ENCODE measurements around the gene DTX4. TPM values are rescaled to one million over a fixed set of nuclear protein-coding genes. Genes with fewer than 3 reads are reported as not detected.

The DTX4 gene
- total and polyA plus RNA-seq, 7 experiments from 2014 or later = 0.22 to 3.9 (median 1.1) TPM

GRCh38 chr11:59174664-59175033 lies 2.7 kb downstream of the DTX4 start:
- Histone ChIP-seq H3K4me1 (ENCODE audit: control insufficient read depth in 2 of 2, insufficient read depth in 2 of 2, low read length in 2 of 2) (peaks cover 4 to 7% of the 10 kb centered on the region in 2 donors), H3K9me3 (ENCODE audit: control insufficient read depth in 2 of 3, low read length in 3 of 3) (no peaks in the 10 kb centered on the region), H3K27me3 (ENCODE audit: control insufficient read depth in 2 of 2, insufficient read depth in 2 of 2, low read length in 2 of 2) (no peaks in the 10 kb centered on the region), H3K36me3 (ENCODE audit: control insufficient read depth in 2 of 3, insufficient read depth in 3 of 3, low read length in 3 of 3) (no peaks in the 10 kb centered on the region), H3K27ac (ENCODE audit: low read depth, low read length) (no peak overlapping the region), H3K4me3 (ENCODE audit: low read length) (no peak overlapping the region)
- ChIA-PET POLR2A (no interaction called here), CTCF (interaction anchor here (4.2 kb wide), 1 partner anchor 12 kb away, joined by 16 read pairs; no protein-coding TSS in a partner anchor)
- Mint-ChIP-seq H3K4me3 (peak overlapping the region in 2 of 10 donors; percentile 11 to 21), H3K4me1 (peaks cover 0 to 16% (median 10%) of the 10 kb centered on the region in 7 donors), H3K9me3 (peaks cover 0 to 5% (median 0%) of the 10 kb centered on the region in 11 donors), H3K27me3 (peaks cover 0 to 54% (median 7%) of the 10 kb centered on the region in 5 donors), H3K27ac (no peak overlapping the region), H3K36me3 (peaks cover 0 to 4% (median 0%) of the 10 kb centered on the region in 5 donors)
- intact Hi-C loops (cut with micrococcal nuclease) = loop anchor here (5.0 to 10.0 kb wide), 4 partner anchors 380 to 590 kb away; partner anchors contain the start of gene STX3 (in 1 of the 2)
- DNase-seq (no peak), ATAC-seq (no peak)

GRCh38 chr11:59175091-59175501 lies 3.2 kb downstream of the DTX4 start:
- intact Hi-C loops (cut with micrococcal nuclease) = loop anchor here in 1 of 2 donors (10.0 kb wide), 2 partner anchors 380 to 590 kb away; no protein-coding TSS in a partner anchor
- ChIA-PET POLR2A (no interaction called here), CTCF (interaction anchor here (0.6 to 4.2 kb wide), 2 partner anchors 11 to 649 kb away, joined by 3 to 16 read pairs; no protein-coding TSS in a partner anchor)
- Histone ChIP-seq H3K27me3 (ENCODE audit: control insufficient read depth in 2 of 2, insufficient read depth in 2 of 2, low read length in 2 of 2) (no peaks in the 10 kb centered on the region), H3K4me1 (ENCODE audit: control insufficient read depth in 2 of 2, insufficient read depth in 2 of 2, low read length in 2 of 2) (peaks cover 4 to 7% of the 10 kb centered on the region in 2 donors), H3K9me3 (ENCODE audit: control insufficient read depth in 2 of 3, low read length in 3 of 3) (no peaks in the 10 kb centered on the region), H3K27ac (ENCODE audit: low read depth, low read length) (no peak overlapping the region), H3K4me3 (ENCODE audit: low read length) (no peak overlapping the region), H3K36me3 (ENCODE audit: control insufficient read depth in 2 of 3, insufficient read depth in 3 of 3, low read length in 3 of 3) (no peaks in the 10 kb centered on the region)
- no peak for ATAC-seq
- DNase-seq = no peak
- H3K27me3 Mint-ChIP-seq = peaks cover 0 to 54% (median 7%) of the 10 kb centered on the region in 5 donors
- H3K9me3 Mint-ChIP-seq = peaks cover 0 to 5% (median 0%) of the 10 kb centered on the region in 11 donors
- peaks cover 0 to 16% (median 10%) of the 10 kb centered on the region in 7 donors for H3K4me1 Mint-ChIP-seq
- H3K27ac Mint-ChIP-seq = no peak overlapping the region
- H3K4me3 Mint-ChIP-seq = peak overlapping the region in 4 of 10 donors; percentile 4 to 21 (median 12)
- peaks cover 0 to 4% (median 0%) of the 10 kb centered on the region in 5 donors for H3K36me3 Mint-ChIP-seq

- H3K4me1 Mint-ChIP-seq = peaks cover 0 to 16% (median 10%) of the 10 kb centered on the region in 7 donors
- Histone ChIP-seq H3K4me3 (ENCODE audit: low read length) (no peak overlapping the region), H3K27me3 (ENCODE audit: control insufficient read depth in 2 of 2, insufficient read depth in 2 of 2, low read length in 2 of 2) (no peaks in the 10 kb centered on the region), H3K27ac (ENCODE audit: low read depth, low read length) (no peak overlapping the region), H3K4me1 (ENCODE audit: control insufficient read depth in 2 of 2, insufficient read depth in 2 of 2, low read length in 2 of 2) (peaks cover 0 to 7% of the 10 kb centered on the region in 2 donors), H3K36me3 (ENCODE audit: control insufficient read depth in 2 of 3, insufficient read depth in 3 of 3, low read length in 3 of 3) (no peaks in the 10 kb centered on the region), H3K9me3 (ENCODE audit: control insufficient read depth in 2 of 3, low read length in 3 of 3) (no peaks in the 10 kb centered on the region)
- intact Hi-C loops (cut with micrococcal nuclease) = loop anchor here in 1 of 2 donors (10.0 kb wide), 2 partner anchors 378 to 588 kb away; no protein-coding TSS in a partner anchor
- H3K27me3 Mint-ChIP-seq = peaks cover 0 to 54% (median 7%) of the 10 kb centered on the region in 5 donors
- H3K36me3 Mint-ChIP-seq = peaks cover 0 to 4% (median 0%) of the 10 kb centered on the region in 5 donors
- no peak overlapping the region for H3K4me3 Mint-ChIP-seq
- H3K27ac Mint-ChIP-seq = no peak overlapping the region
- DNase-seq (no peak), ATAC-seq (no peak)
- CTCF ChIA-PET = interaction anchor here (1.5 to 4.2 kb wide), 2 partner anchors 10 to 18 kb away, joined by 5 to 16 read pairs; no protein-coding TSS in a partner anchor
- POLR2A ChIA-PET = no interaction called here
- peaks cover 0 to 5% (median 0%) of the 10 kb centered on the region in 11 donors for H3K9me3 Mint-ChIP-seq
Observed at GRCh38 chr11:59176330-59176729, 4.4 kb downstream of the DTX4 start.

GRCh38 chr11:59178402-59178801 lies 6.5 kb downstream of the DTX4 start:
- H3K27ac Mint-ChIP-seq = no peak overlapping the region
- ChIA-PET CTCF (no interaction called here), POLR2A (no interaction called here)
- intact Hi-C loops (cut with micrococcal nuclease) = loop anchor here in 1 of 2 donors (10.0 kb wide), 2 partner anchors 376 to 586 kb away; no protein-coding TSS in a partner anchor
- H3K27me3 ChIP-seq (ENCODE audit: control insufficient read depth in 2 of 2, insufficient read depth in 2 of 2, low read length in 2 of 2) = no peaks in the 10 kb centered on the region
- peaks cover 0 to 4% (median 0%) of the 10 kb centered on the region in 5 donors for H3K36me3 Mint-ChIP-seq
- H3K4me1 ChIP-seq (ENCODE audit: control insufficient read depth in 2 of 2, insufficient read depth in 2 of 2, low read length in 2 of 2) = no peaks in the 10 kb centered on the region
- H3K27ac ChIP-seq (ENCODE audit: low read depth, low read length) = no peak overlapping the region
- no peaks in the 10 kb centered on the region for H3K36me3 ChIP-seq (ENCODE audit: control insufficient read depth in 2 of 3, insufficient read depth in 3 of 3, low read length in 3 of 3)
- ATAC-seq = no peak
- H3K27me3 Mint-ChIP-seq = peaks cover 0 to 46% (median 0%) of the 10 kb centered on the region in 5 donors
- peaks cover 0 to 8% (median 5%) of the 10 kb centered on the region in 7 donors for H3K4me1 Mint-ChIP-seq
- H3K4me3 Mint-ChIP-seq = no peak overlapping the region
- DNase-seq = no peak
- H3K4me3 ChIP-seq (ENCODE audit: low read length) = no peak overlapping the region
- H3K9me3 Mint-ChIP-seq = peaks cover 0 to 5% (median 0%) of the 10 kb centered on the region in 11 donors
- no peaks in the 10 kb centered on the region for H3K9me3 ChIP-seq (ENCODE audit: control insufficient read depth in 2 of 3, low read length in 3 of 3)

GRCh38 chr11:59179121-59179520 lies 7.2 kb downstream of the DTX4 start:
- no peaks in the 10 kb centered on the region for H3K27me3 ChIP-seq (ENCODE audit: control insufficient read depth in 2 of 2, insufficient read depth in 2 of 2, low read length in 2 of 2)
- intact Hi-C loops (cut with micrococcal nuclease) = loop anchor here in 1 of 2 donors (10.0 kb wide), 2 partner anchors 376 to 586 kb away; no protein-coding TSS in a partner anchor
- no peak overlapping the region for H3K4me3 ChIP-seq (ENCODE audit: low read length)
- H3K9me3 ChIP-seq (ENCODE audit: control insufficient read depth in 2 of 3, low read length in 3 of 3) = no peaks in the 10 kb centered on the region
- no peaks in the 10 kb centered on the region for H3K36me3 ChIP-seq (ENCODE audit: control insufficient read depth in 2 of 3, insufficient read depth in 3 of 3, low read length in 3 of 3)
- Mint-ChIP-seq H3K4me3 (no peak overlapping the region), H3K4me1 (peaks cover 0 to 6% (median 2%) of the 10 kb centered on the region in 7 donors), H3K27ac (peak overlapping the region in 1 of 9 donors; percentile 57), H3K36me3 (peaks cover 0 to 4% (median 0%) of the 10 kb centered on the region in 5 donors), H3K9me3 (peaks cover 0 to 5% (median 0%) of the 10 kb centered on the region in 11 donors), H3K27me3 (peaks cover 0 to 41% (median 0%) of the 10 kb centered on the region in 5 donors)
- H3K27ac ChIP-seq (ENCODE audit: low read depth, low read length) = no peak overlapping the region
- no peak for DNase-seq
- no peaks in the 10 kb centered on the region for H3K4me1 ChIP-seq (ENCODE audit: control insufficient read depth in 2 of 2, insufficient read depth in 2 of 2, low read length in 2 of 2)
- POLR2A ChIA-PET = no interaction called here
- ATAC-seq = no peak
- CTCF ChIA-PET = no interaction called here

- Histone ChIP-seq H3K27me3 (ENCODE audit: control insufficient read depth in 2 of 2, insufficient read depth in 2 of 2, low read length in 2 of 2) (no peaks in the 10 kb centered on the region), H3K4me3 (ENCODE audit: low read length) (no peak overlapping the region), H3K36me3 (ENCODE audit: control insufficient read depth in 2 of 3, insufficient read depth in 3 of 3, low read length in 3 of 3) (no peaks in the 10 kb centered on the region), H3K4me1 (ENCODE audit: control insufficient read depth in 2 of 2, insufficient read depth in 2 of 2, low read length in 2 of 2) (no peaks in the 10 kb centered on the region), H3K27ac (ENCODE audit: low read depth, low read length) (no peak overlapping the region), H3K9me3 (ENCODE audit: control insufficient read depth in 2 of 3, low read length in 3 of 3) (no peaks in the 10 kb centered on the region)
- ATAC-seq = no peak
- ChIA-PET CTCF (interaction anchor here (4.1 kb wide), 1 partner anchor 10 kb away, joined by 27 read pairs; the partner anchor contains the start of gene DTX4), POLR2A (interaction anchor here (0.7 kb wide), 1 partner anchor 1771 kb away, joined by 4 read pairs; no protein-coding TSS in a partner anchor)
- intact Hi-C loops (cut with micrococcal nuclease) = no loop called here
- no peak for DNase-seq
- Mint-ChIP-seq H3K27me3 (peaks cover 0 to 31% (median 0%) of the 10 kb centered on the region in 5 donors), H3K36me3 (peaks cover 0 to 4% (median 0%) of the 10 kb centered on the region in 5 donors), H3K27ac (no peak overlapping the region), H3K4me3 (no peak overlapping the region), H3K4me1 (peaks cover 0 to 1% (median 0%) of the 10 kb centered on the region in 7 donors), H3K9me3 (peaks cover 0 to 5% (median 0%) of the 10 kb centered on the region in 11 donors)
Observed at GRCh38 chr11:59180168-59180776, 8.3 kb downstream of the DTX4 start.

Measured in naive thymus-derived CD4-positive, alpha-beta T cell (primary cell).